CD4-positive, alpha-beta T cell treated with Interleukin-6 for 4 hours (primary cell): Measurements from ENCODE around the gene OR5T2.
"Not testable (repeated sequence)": the region's sequence is repeated elsewhere in the genome, so short reads cannot be mapped to it uniquely, and the experiment has no call there.

Experiments
- DNase-seq: peaks from one replicate; pipeline ENCODE4 v3.0.0-alpha.2; 2020; ENCODE audit warnings: mixed read lengths

OR5T2 gene

GRCh38 chr11:56234155-56234554 is at the start of gene OR5T2:
Gene OR5T2 (minus strand): TSS chr11:56234255. CDS start chr11:56233062, 1,193 bp downstream.
- no peak for DNase-seq

GRCh38 chr11:56273854-56274253 is 39.8 kb upstream of the OR5T2 start, which contains the start of gene OR5T1:
Gene OR5T1 (plus strand): TSS chr11:56274154. CDS start chr11:56275639, 1,485 bp downstream.
- no peak for DNase-seq

GRCh38 chr11:56271092-56271491 is 37.0 kb upstream of the OR5T2 start:
- no peak for DNase-seq

- no peak for DNase-seq
Measured at GRCh38 chr11:56251954-56252353, 17.9 kb upstream of the OR5T2 start, which contains the start of gene OR5T3. Gene OR5T3 (plus strand): TSS chr11:56252254. CDS start chr11:56252254, 0 bp downstream.

- DNase-seq = not testable (repeated sequence)
Measured at GRCh38 chr11:56219735-56220134, 14.3 kb downstream of the OR5T2 start.

- no peak for DNase-seq
Measured at GRCh38 chr11:56214537-56214936, 19.5 kb downstream of the OR5T2 start.

GRCh38 chr11:56207790-56208189 is 26.3 kb downstream of the OR5T2 start:
- no peak for DNase-seq

- no peak for DNase-seq
Measured at GRCh38 chr11:56197367-56197766, 36.7 kb downstream of the OR5T2 start.

GRCh38 chr11:56196705-56197104 is 37.4 kb downstream of the OR5T2 start:
- DNase-seq = no peak

GRCh38 chr11:56188602-56189001 is 45.5 kb downstream of the OR5T2 start:
- DNase-seq = no peak

- no peak for DNase-seq
Measured at GRCh38 chr11:56183459-56183858, 50.6 kb downstream of the OR5T2 start.
